Cardiac septum (tissue), 1 donor: ENCODE data around the gene SEMA5A. TPM values are rescaled to one million over a fixed set of nuclear protein-coding genes. Genes with fewer than 3 reads are reported as not detected.

Source experiments
- DNase-seq: peaks from one replicate; pipeline ENCODE4 v3.0.0-alpha.2; 2020; ENCODE audit warnings: low spot score
- intact Hi-C: fragments of 100-400 bp; cut with DNase I; formaldehyde crosslinking; loops from one replicate; pipeline ENCODE4 v1.14.0; 2022
- total RNA-seq: library from RNA; stranded (reverse); fragmentation: NEBNext Ultra II Directional; extraction: Animal tissue kit (Norgen Biotek cat#: 25700); gene quantifications from one replicate; pipeline ENCODE4 v1.2.1, GENCODE V29; 2021
- donor health status: DM: no; HTN: no; CAD: no.

The SEMA5A gene
- total RNA-seq, 1 donor from 2014 or later: 75.8 TPM

DNA sequence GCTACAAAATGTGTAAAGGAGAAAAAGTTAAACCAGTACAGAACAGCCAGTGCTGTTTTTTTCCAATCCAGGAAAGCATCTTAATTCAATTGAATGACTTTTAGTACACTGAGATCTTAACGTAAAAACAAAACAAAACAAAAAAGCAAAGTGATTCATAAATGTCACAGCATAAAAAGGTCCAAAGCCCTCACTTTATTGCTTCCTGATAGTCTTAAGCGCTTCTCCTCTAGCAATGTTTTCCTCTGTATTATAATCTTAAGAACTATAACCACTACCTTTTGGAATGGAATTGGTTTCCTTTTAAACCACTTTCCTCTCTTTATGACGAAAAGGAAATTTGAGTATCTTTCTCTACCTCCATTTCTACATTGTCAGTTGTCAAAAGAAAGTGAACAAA, 91.4 kb downstream of the SEMA5A start:
- DNase-seq: no peak
- intact Hi-C loops: no loop called here

DNA sequence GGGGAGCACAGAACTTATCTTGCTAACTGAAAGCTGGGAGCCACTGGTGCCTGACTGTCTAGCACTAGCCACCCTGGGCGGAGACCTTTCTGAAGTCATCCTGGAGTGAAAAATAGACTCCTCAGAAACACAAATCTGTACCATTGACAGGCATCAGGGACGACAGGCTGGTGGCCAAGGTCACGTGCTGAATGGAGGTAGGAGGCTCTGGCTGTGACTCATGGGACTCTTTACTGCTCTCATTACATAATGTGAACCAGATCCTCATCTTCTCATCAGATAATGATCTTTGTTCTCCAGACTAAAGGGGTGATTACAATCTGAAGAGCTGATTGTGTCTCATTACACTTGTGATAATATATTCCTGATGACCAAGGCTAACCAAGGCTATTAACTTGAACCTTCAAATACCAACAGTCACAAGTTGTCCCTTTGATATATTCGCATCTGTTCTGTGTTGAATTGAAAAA, 91.8 kb downstream of the SEMA5A start:
- intact Hi-C loops: no loop called here
- DNase-seq: no peak

DNA sequence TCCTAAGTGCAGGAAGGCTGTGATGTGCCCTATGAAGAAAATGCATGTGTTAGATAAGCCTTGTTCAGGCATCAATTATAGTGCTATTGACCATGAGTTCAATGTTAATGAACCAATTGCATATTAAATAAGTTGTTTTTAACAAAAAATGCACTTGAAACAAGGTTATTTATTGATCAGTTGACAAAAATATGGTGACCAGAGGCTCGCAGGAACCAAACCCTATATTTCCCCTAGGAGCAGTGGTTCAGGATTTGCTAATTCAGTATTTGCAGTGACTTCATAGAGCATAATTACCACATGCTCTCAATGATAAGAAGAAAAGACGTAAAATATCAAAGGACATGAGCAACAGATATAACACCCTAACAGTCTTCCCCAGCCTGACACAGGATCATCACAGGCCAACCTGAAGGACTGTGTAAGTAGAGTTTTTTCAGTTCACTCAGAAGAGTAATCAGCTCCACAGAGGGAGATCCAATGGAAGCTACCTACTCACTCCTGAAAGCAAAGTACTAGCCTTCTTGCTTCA, 92.3 kb downstream of the SEMA5A start:
- intact Hi-C loops: no loop called here
- no peak for DNase-seq

DNA sequence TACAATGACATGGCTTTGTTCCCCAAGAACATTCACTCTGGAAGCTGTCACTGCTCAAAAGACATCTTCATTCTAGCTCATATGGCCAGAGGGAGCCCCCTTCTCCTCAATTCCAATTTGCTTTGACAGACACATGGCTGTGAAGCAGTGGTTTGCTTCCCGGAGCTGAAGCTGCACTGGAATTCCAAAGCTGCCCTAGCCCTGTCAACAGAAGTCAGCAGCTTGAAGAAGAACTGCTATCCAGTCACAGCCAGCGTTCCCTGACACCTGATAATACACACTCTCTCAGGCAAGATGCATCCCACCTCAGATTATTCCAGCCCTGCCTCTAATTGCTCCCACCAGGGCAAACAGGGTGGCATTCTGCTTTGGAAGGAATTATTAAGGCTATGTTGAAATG, 93.7 kb downstream of the SEMA5A start:
- intact Hi-C loops: no loop called here
- DNase-seq: no peak

- no peak for DNase-seq
- intact Hi-C loops: no loop called here
Observed at GRCh38 chr5:9451037-9451436, 94.8 kb downstream of the SEMA5A start.

DNA sequence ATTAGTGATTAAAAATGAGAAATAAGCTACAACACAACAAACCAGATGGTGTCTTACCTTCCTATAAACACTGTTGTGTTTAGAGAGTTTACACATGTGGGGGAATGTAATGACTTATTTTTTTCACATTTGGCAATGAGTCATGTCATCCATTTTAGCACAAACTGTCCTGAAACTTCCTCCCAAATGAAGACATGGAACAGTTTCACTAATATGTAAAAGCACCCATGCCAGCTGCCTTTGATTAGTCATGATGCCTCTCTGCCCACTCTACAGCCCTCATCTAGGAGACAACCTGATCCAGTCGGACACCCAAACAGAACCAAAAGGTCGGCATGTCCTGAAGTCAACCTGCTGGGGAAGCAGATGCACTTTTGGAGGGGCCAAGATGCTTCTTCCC, 98.2 kb downstream of the SEMA5A start:
- no peak for DNase-seq

DNA sequence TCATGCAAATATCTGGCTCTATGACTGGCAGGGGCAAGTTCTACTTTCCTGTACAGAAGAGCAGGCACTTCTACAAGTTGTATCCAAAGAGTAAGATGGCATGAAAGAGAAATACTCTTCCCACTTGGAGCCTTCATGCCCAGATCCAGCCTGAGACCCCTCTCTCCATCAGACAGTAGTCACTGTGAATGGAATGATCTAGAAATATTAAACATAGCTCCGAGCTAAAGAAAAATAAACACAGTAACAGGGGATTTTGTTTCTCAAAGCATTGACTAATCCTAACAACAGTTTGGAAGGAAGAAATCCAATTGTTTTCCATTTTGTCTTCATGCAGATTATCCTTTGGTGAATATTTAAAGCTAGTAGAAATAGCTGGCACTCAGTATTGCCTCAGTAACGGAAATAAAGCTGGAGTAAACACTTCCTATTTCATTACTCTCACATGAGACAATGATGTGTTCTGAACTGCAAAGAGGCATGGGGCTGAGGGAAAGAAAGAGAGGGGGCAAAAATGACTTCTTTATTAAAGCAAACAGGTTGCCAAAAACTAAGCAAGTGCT, 100.0 kb downstream of the SEMA5A start:
- DNase-seq: no peak
- intact Hi-C loops: no loop called here

More for the DNA sequence above, 98.2 kb downstream of the SEMA5A start:
- intact Hi-C loops: no loop called here

- intact Hi-C loops: no loop called here
- no peak for DNase-seq
Observed at GRCh38 chr5:9444346-9444745, 101.5 kb downstream of the SEMA5A start.

GRCh38 chr5:9441610-9442009, 104.3 kb downstream of the SEMA5A start:
- DNase-seq: no peak
- intact Hi-C loops: no loop called here

DNA sequence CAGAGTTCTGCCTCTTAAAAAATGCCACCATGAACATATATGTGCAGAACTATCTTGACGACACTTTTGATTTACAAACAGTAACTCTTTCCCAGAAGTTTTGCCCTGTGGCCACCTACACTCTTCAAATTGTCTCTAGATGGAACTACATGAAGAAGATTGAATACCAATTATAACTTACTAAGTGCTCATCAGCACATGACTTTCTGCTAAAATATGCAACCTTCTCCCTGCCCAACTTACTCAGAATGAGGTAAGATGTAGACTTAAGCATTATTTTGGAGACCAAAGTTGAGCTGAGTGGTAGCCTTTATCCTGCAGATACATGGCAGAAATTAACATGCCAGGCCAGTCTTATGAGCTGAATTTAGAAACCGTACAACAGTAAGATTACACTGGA, 105.4 kb downstream of the SEMA5A start:
- DNase-seq: no peak
- intact Hi-C loops: no loop called here

GRCh38 chr5:9439531-9440292, 106.2 kb downstream of the SEMA5A start:
- no peak for DNase-seq
- intact Hi-C loops: no loop called here

DNA sequence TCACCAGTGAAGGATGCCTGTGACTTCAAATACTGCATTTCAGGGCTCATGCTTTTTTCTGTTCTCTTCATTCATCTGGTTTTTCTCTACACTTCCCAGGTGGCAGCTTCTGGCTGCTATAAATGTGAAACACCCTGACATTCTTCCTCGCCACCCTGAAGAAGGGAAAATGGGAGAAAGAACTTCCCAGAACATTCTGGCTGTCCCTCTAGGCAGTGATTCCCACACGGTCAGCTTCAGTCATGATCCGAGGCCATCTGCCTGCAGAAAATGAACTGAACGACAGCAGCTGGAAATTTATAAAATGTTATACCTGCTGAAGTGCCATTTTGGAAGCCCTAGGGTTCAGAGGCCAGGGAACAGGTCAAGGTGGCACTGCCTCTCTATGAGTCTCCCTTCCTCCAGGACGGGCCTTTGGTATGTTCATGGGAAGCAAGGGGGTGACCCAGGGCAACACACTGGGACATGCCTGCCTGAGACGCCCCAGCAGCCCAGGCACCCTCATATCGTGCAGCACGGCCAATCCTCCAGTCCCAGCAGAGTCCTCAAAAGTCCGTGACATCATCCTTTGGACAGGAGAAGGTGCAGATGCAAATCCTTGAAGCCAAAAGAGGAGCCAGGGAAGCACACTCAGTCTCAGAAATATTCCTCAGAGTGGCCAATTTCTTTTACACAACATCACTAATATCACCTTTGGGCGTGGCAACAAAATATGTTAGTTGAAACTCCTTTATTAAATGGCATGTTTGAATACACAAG, 107.1 kb downstream of the SEMA5A start:
- DNase-seq: no peak
- intact Hi-C loops: no loop called here

DNA sequence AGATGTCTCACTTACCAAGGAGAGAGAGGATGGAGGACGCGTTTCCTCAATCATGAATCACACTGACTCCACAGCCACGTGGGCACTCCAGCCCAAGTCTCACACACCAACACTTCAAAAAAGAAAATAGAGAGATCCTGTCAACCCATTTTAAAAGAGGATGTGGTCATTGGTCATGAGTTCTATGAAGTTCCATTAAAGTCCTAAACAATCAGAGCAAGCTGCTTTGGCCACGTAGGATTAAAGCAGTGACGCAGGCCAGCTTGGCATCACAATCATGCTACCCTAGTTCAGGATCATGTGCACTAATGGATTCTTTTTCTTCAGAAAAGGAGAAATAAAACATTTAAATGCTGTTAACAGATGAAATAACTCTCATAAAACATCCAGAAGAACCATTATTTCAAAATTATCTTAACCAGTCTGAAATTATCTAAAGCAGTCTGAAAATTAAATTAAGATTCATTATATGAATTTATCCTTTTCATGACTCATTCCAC, 108.1 kb downstream of the SEMA5A start:
- DNase-seq: no peak
- intact Hi-C loops: no loop called here

DNA sequence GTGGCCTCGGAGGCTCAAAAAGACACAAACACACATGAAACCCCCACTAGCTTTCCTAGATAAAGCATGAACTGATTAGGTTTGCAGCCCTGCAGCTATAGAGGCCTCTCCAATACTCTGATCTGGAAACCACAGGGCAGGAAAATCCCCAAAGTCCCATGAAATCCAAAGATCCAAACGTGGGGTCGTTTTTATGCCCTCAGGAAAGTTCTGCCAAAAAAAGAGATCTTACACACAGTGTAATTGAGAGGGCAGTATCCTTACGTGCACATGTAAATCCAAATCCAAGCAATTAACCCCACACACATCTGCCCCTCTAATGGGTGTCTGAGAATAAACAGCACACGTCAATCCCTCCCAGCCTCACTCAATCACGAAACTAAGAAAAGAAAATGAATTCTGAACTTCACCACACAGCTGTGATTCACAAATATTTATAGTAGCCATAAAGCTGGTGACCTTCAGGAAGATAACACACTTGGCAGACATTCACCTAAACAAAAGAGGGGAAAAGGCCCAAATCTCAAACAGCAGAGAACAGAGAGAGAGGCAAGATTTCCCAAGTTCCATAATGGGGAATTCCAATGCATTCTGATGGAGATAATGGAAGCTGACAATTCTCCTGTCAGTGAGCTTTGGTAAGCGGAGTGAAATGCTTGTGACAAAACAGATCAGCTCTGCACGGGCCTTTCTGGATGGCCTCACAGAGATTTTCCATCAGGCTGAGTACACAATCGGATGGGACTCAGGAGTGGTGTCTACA, 114.2 kb downstream of the SEMA5A start:
- intact Hi-C loops: loop anchor here (5.0 kb wide), 1 partner anchor 71 kb away; no protein-coding TSS in a partner anchor
- no peak for DNase-seq

DNA sequence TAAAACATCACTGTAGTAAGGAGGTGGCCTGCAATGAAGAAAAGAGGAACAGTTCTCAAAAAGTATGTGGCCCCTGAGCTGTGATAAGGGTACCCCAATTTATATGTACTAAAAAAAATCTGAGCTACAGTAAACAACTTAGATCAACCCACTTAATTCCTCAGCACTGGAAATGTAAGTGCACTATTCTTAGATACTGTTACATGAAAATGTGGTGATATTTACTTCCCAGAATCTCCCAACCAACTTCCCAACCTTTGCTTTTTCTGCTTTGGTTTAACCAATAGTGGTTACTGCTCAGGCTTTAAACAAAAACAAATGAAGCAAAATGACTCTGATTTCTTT, 114.8 kb downstream of the SEMA5A start:
- intact Hi-C loops: loop anchor here (5.0 kb wide), 1 partner anchor 71 kb away; no protein-coding TSS in a partner anchor
- no peak for DNase-seq

DNA sequence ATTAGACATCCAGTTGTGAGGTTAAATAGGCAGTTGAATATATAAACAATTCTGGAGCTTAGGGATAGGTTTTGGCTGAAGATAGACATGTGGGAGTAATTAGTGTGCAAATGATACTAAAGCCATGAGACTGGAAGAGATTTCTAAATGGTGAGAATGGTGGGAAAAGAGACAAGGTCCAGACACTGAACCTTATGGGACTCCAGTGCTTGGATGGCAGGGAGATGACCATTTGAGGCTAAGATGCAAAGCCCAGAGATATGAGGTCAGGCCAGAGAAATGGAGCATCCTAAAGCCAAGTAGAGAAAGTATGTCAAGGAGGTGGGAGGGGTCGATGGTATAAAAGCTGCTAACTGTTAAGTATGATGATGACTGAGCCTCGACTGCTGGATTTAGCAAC, 115.6 kb downstream of the SEMA5A start:
- DNase-seq: no peak
- intact Hi-C loops: loop anchor here (5.0 kb wide), 1 partner anchor 72 kb away; no protein-coding TSS in a partner anchor

GRCh38 chr5:9429691-9430215, 116.1 kb downstream of the SEMA5A start:
- intact Hi-C loops: loop anchor here (5.0 kb wide), 1 partner anchor 73 kb away; no protein-coding TSS in a partner anchor
- DNase-seq: no peak

DNA sequence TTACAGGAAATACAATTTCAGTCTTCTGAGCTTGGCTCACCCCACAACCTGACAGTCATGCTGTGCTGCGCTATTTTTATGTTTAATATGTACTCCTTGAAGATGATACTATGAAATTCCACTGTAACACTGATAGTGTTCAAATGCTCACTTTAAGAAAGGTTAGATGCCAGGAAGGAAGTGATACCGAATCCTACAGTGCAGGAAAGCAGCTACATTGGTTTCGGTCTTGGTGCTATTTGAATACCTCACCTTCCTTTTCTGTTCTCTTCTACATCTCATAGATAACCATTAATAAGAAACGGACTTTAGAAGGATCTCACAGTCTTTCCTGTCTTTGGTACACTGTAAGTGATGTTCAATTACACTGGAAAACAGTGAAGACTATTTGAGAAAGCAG, 117.6 kb downstream of the SEMA5A start:
- intact Hi-C loops: no loop called here

DNA sequence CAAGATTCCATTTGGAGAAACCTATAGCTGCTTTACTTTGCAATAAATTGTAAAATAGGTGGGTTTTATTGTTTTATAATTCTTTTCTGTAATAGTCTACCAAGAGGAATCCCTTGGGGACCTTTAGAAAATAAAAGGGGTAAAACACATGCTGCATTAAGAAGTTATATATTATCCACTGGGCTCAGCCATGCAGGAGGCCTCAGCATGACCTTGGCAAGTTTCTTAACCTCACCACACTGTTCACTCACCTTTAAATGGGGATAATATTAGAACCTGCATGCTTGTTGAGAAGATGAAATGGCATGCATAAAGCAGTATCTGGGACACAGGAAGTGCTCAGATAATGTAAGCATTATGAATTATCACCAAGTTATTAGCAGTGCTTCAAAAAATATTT, 120.2 kb downstream of the SEMA5A start:
- intact Hi-C loops: no loop called here

More for the DNA sequence above, 117.6 kb downstream of the SEMA5A start:
- no peak for DNase-seq

More for the DNA sequence above, 120.2 kb downstream of the SEMA5A start:
- DNase-seq: no peak
